HEK293 (cell line): Measurements from ENCODE around the gene PLXNA2.

Source experiments
- CTCF ChIA-PET: fragments of 350-600 bp; formaldehyde crosslinking; extraction: SDS; loops from one replicate; lab custom pipeline; 2021; ENCODE audit warnings: antibody characterized with exemption; lab: Yijun Ruan, JAX
- POLR2A ChIA-PET: fragments of 300-600 bp; formaldehyde crosslinking; extraction: SDS; loops from one replicate; lab custom pipeline; 2020; ENCODE audit warnings: antibody characterized with exemption, inconsistent platforms; lab: Yijun Ruan, JAX
- H3K27ac ChIP-seq: fragments of 200-500 bp; sonication (Bioruptor generic); 2 replicates; pipeline ENCODE4 v1.5.1; 2014; ENCODE audit warnings: low read depth, low read length, control low read depth, inconsistent platforms; ENCODE audit errors: extremely low read depth
- H3K36me3 ChIP-seq, 2 experiments: fragments of 200-500 bp in 1 of 2; sonication (Bioruptor generic) in 1 of 2; 1 replicate in 1 of 2; 2 replicates in 1 of 2; pipeline ENCODE4 v1.5.1; 2014 to 2017; ENCODE audit warnings: inconsistent platforms in 2 of 2, low read length in 2 of 2; ENCODE audit not compliant: control insufficient read depth in 2 of 2, insufficient read depth in 1 of 2
- H3K4me1 ChIP-seq: fragments of 200-500 bp; sonication (Bioruptor generic); 2 replicates; pipeline ENCODE4 v1.5.1; 2014; ENCODE audit warnings: mild to moderate bottlenecking, low read length, inconsistent platforms; ENCODE audit not compliant: control insufficient read depth, insufficient read depth
- H3K4me3 ChIP-seq: 2 replicates; pipeline ENCODE4 v1.5.1; 2011; ENCODE audit warnings: low read depth, mild to moderate bottlenecking, control low read depth, low read length, moderate library complexity
- H3K9me3 ChIP-seq: fragments of 200-500 bp; sonication (Bioruptor generic); 2 replicates; pipeline ENCODE4 v1.5.1; 2014; ENCODE audit warnings: low read depth, low read length, inconsistent platforms; ENCODE audit not compliant: control insufficient read depth, insufficient read depth
- GLIS1 ChIP-seq: fragments of 450-650 bp; formaldehyde crosslinking; IDR thresholded peaks from 2 replicates; pipeline ENCODE4 v1.5.1; 2016; ENCODE audit warnings: missing biosample characterization, missing genetic modification characterization
- HOXD13 ChIP-seq: sonication (generic); formaldehyde crosslinking; IDR thresholded peaks from 2 replicates; pipeline ENCODE4 v1.8.0; 2022; ENCODE audit warnings: missing genetic modification reagents, borderline replicate concordance
- KLF7 ChIP-seq: fragments of 450-650 bp; formaldehyde crosslinking; IDR thresholded peaks from 2 replicates; pipeline ENCODE4 v1.5.1; 2016; ENCODE audit warnings: missing biosample characterization, missing genetic modification characterization, borderline replicate concordance
- KLF9 ChIP-seq: fragments of 450-650 bp; formaldehyde crosslinking; IDR thresholded peaks from 2 replicates; pipeline ENCODE4 v1.5.1; 2016; ENCODE audit warnings: missing biosample characterization, missing genetic modification characterization, low read depth
- PRDM10 ChIP-seq: fragments of 450-650 bp; formaldehyde crosslinking; IDR thresholded peaks from 2 replicates; pipeline ENCODE4 v1.5.1; 2016; ENCODE audit warnings: missing biosample characterization, missing genetic modification characterization
- ZBTB20 ChIP-seq: fragments of 450-650 bp; formaldehyde crosslinking; IDR thresholded peaks from 2 replicates; pipeline ENCODE4 v1.5.1; 2016; ENCODE audit warnings: missing biosample characterization, missing genetic modification characterization
- ZBTB48 ChIP-seq: fragments of 450-650 bp; formaldehyde crosslinking; IDR thresholded peaks from 2 replicates; pipeline ENCODE4 v1.5.1; 2016; ENCODE audit warnings: missing biosample characterization, missing genetic modification characterization
- ZBTB6 ChIP-seq: fragments of 450-650 bp; formaldehyde crosslinking; IDR thresholded peaks from 2 replicates; pipeline ENCODE4 v1.5.1; 2017; ENCODE audit warnings: missing biosample characterization, missing genetic modification characterization
- ZEB2 ChIP-seq: fragments of 450-650 bp; formaldehyde crosslinking; IDR thresholded peaks from 2 replicates; pipeline ENCODE4 v1.5.1; 2016; ENCODE audit warnings: missing biosample characterization, missing genetic modification characterization
- ZIC2 ChIP-seq: fragments of 450-650 bp; formaldehyde crosslinking; IDR thresholded peaks from 2 replicates; pipeline ENCODE4 v1.5.1; 2016; ENCODE audit warnings: missing biosample characterization, missing genetic modification characterization
- ZNF157 ChIP-seq: fragments of 450-650 bp; formaldehyde crosslinking; IDR thresholded peaks from 2 replicates; pipeline ENCODE4 v1.5.1; 2016; ENCODE audit warnings: missing biosample characterization, missing genetic modification characterization
- ZNF302 ChIP-seq: fragments of 450-650 bp; formaldehyde crosslinking; IDR thresholded peaks from 2 replicates; pipeline ENCODE4 v1.5.1; 2016; ENCODE audit warnings: missing biosample characterization, missing genetic modification characterization, low read depth
- ZNF311 ChIP-seq: fragments of 450-650 bp; formaldehyde crosslinking; IDR thresholded peaks from 2 replicates; pipeline ENCODE4 v1.5.1; 2017; ENCODE audit warnings: missing biosample characterization, missing genetic modification characterization, borderline replicate concordance
- ZNF335 ChIP-seq: fragments of 450-650 bp; formaldehyde crosslinking; conservative IDR thresholded peaks from 2 replicates; pipeline ENCODE4 v1.5.1; 2016; ENCODE audit warnings: missing biosample characterization, missing genetic modification characterization
- ZNF341 ChIP-seq: fragments of 450-650 bp; formaldehyde crosslinking; IDR thresholded peaks from 2 replicates; pipeline ENCODE4; 2016; ENCODE audit warnings: low read depth, missing biosample characterization, missing genetic modification characterization
- ZNF350 ChIP-seq: fragments of 450-650 bp; formaldehyde crosslinking; IDR thresholded peaks from 2 replicates; pipeline ENCODE4 v1.5.0; 2017; ENCODE audit warnings: missing biosample characterization, mild to moderate bottlenecking, missing genetic modification characterization
- ZNF48 ChIP-seq: fragments of 450-650 bp; formaldehyde crosslinking; IDR thresholded peaks from 2 replicates; pipeline ENCODE4 v1.5.1; 2016; ENCODE audit warnings: missing biosample characterization, missing genetic modification characterization
- ZNF501 ChIP-seq: fragments of 450-650 bp; formaldehyde crosslinking; IDR thresholded peaks from 2 replicates; pipeline ENCODE4 v1.5.1; 2016; ENCODE audit warnings: missing biosample characterization, missing genetic modification characterization
- ZNF521 ChIP-seq: fragments of 450-650 bp; formaldehyde crosslinking; IDR thresholded peaks from 2 replicates; pipeline ENCODE4 v1.5.1; 2017; ENCODE audit warnings: missing biosample characterization, mild to moderate bottlenecking, missing genetic modification characterization
- ZNF529 ChIP-seq: fragments of 450-650 bp; formaldehyde crosslinking; IDR thresholded peaks from 2 replicates; pipeline ENCODE4 v1.5.1; 2017; ENCODE audit warnings: missing genetic modification characterization, missing biosample characterization; ENCODE audit not compliant: insufficient replicate concordance
- ZNF549 ChIP-seq: fragments of 450-650 bp; IDR thresholded peaks from 2 replicates; pipeline ENCODE4 v1.5.1; 2018; ENCODE audit warnings: missing biosample characterization, missing genetic modification characterization, mild to moderate bottlenecking, inconsistent platforms, moderate library complexity
- ZNF560 ChIP-seq: fragments of 450-650 bp; formaldehyde crosslinking; IDR thresholded peaks from 2 replicates; pipeline ENCODE4 v1.5.1; 2017; ENCODE audit warnings: missing biosample characterization, missing genetic modification characterization, borderline replicate concordance
- ZNF660 ChIP-seq: fragments of 450-650 bp; IDR thresholded peaks from 2 replicates; pipeline ENCODE4 v1.5.1; 2018; ENCODE audit warnings: missing biosample characterization, mild to moderate bottlenecking, missing genetic modification characterization
- ZNF707 ChIP-seq: fragments of 450-650 bp; formaldehyde crosslinking; IDR thresholded peaks from 2 replicates; pipeline ENCODE4 v1.5.1; 2016; ENCODE audit warnings: missing biosample characterization, missing genetic modification characterization
- ZSCAN16 ChIP-seq: fragments of 450-650 bp; formaldehyde crosslinking; IDR thresholded peaks from 2 replicates; pipeline ENCODE4 v1.5.1; 2016; ENCODE audit warnings: missing biosample characterization, missing genetic modification characterization
- ZSCAN30 ChIP-seq: fragments of 450-650 bp; IDR thresholded peaks from 2 replicates; pipeline ENCODE4 v1.5.1; 2018; ENCODE audit warnings: missing biosample characterization, mild to moderate bottlenecking, missing genetic modification characterization, moderate library complexity
- TF ChIP-seq, protein P1 (sequence below): fragments of 450-650 bp; formaldehyde crosslinking; IDR thresholded peaks from 2 replicates; pipeline ENCODE4 v1.5.1; 2016; ENCODE audit warnings: missing biosample characterization, missing genetic modification characterization
- TF ChIP-seq, protein P2 (sequence below): fragments of 450-650 bp; formaldehyde crosslinking; IDR thresholded peaks from 2 replicates; pipeline ENCODE4 v1.5.1; 2016; ENCODE audit warnings: missing biosample characterization, missing genetic modification characterization

Gene PLXNA2

DNA sequence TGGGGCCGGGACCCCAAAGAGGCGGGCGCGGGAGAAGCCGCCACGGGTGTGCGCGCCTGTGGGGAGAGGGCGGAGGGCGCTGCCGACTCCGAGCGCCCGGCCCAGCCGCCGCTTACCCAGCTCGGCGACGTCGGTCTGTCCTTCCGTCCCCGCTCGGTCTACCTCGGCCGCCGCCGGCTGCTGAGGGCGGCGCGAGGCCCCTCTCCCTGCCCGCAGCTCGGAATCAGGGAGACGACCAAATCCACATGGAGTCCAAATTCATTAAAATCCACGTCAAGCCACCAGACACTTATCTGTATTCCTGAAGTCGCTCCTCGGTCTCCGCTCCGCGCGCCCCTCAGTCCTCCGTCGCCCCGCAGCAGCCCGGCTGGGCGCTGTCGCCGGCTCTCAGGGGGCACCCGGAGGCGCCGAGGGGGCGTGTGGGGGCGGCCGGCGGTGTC, 637 bp downstream of the PLXNA2 start (continued):
- no peak for TF ChIP-seq ZNF529 (tag by site-specific recombination)
- peak; percentile 21; the same call in 1 of the 2 replicates for TF ChIP-seq ZEB2 (tag by site-specific recombination)
- no peak for TF ChIP-seq ZNF302 (tag by site-specific recombination)
- no peak for TF ChIP-seq ZNF157 (tag by site-specific recombination)
- TF ChIP-seq ZNF707 (tag by site-specific recombination), result no peak
- no peak for TF ChIP-seq ZNF549 (tag by site-specific recombination)
- TF ChIP-seq ZNF560 (tag by site-specific recombination), result no peak

DNA sequence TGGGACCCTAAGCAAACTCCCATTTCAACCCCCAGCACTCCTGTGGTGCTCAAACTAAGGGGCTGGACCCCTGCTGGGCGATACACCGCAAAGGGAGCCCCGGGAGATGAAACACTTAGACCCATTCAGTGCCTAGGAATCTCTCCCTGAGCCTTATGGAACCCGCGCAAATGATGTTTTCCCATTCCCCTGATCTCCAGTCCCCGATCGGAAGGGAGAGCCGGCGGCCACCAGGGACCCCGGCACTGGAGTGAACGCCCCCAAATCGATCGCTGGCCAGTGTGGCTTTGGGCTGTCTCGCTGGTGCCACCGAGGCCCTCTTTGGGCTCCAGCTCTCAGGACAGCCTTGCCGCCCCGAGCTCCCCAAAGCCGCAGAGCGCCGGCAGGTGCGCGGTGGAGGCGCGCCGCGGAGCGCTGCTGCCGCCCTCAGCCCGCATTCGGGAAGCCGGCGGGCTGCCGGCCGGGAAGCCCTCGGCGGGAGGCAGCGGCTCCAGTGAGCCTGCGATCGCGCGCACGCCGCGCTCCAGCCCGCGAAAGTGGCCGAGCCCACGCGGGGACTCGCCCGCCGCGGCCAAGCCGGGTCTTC, 1.1 kb downstream of the PLXNA2 start:
- Histone ChIP-seq H3K4me1 (no peaks in the 10 kb centered on the region; the same call in 1 of the 2 replicates), H3K27ac (peak overlapping the region; percentile 70; the same call in 1 of the 2 replicates), H3K9me3 (no peaks in the 10 kb centered on the region), H3K36me3 (no peaks in the 10 kb centered on the region), H3K4me3 (peak overlapping the region; percentile 82)
- POLR2A ChIA-PET, result interaction anchor here (1.1 to 2.5 kb wide), 3 partner anchors 9 to 221 kb away, joined by 3 to 24 read pairs (median 10); no protein-coding TSS in a partner anchor
- CTCF ChIA-PET, result interaction anchor here (0.6 to 14.9 kb wide), 9 partner anchors 9 to 224 kb away, joined by 3 to 175 read pairs (median 4); no protein-coding TSS in a partner anchor
- peak; percentile 40; the same call in 1 of the 2 replicates for TF ChIP-seq ZIC2 (tag by site-specific recombination)
- peak; percentile 44; the same call in 1 of the 2 replicates for TF ChIP-seq ZBTB20 (tag by site-specific recombination)
- no peak for TF ChIP-seq HOXD13
- no peak for TF ChIP-seq KLF7 (tag by site-specific recombination)
- no peak for TF ChIP-seq ZSCAN16
- 0 out of 2 replicates have a peak, but pooled peaks have one; percentile 11 for TF ChIP-seq ZSCAN30 (tag by site-specific recombination)
- peak; percentile 99 for TF ChIP-seq ZNF335 (tag by site-specific recombination)
- TF ChIP-seq ZNF311 (tag by site-specific recombination), result no peak
- TF ChIP-seq ZNF341 (tag by site-specific recombination), result no peak
- peak; percentile 48; the same call in 1 of the 2 replicates for TF ChIP-seq ZNF660
- TF ChIP-seq PRDM10, result peak; percentile 36; the same call in 1 of the 2 replicates
- peak; percentile 18; the same call in 1 of the 2 replicates for TF ChIP-seq KLF9 (tag by site-specific recombination)
- peak; percentile 78 for TF ChIP-seq GLIS1
- TF ChIP-seq ZNF48, result no peak
- TF ChIP-seq ZBTB48 (tag by site-specific recombination), result peak; percentile 78
- no peak for TF ChIP-seq ZNF521 (tag by site-specific recombination)
- no peak for TF ChIP-seq ZNF501 (tag by site-specific recombination)
- TF ChIP-seq, protein P1, sequence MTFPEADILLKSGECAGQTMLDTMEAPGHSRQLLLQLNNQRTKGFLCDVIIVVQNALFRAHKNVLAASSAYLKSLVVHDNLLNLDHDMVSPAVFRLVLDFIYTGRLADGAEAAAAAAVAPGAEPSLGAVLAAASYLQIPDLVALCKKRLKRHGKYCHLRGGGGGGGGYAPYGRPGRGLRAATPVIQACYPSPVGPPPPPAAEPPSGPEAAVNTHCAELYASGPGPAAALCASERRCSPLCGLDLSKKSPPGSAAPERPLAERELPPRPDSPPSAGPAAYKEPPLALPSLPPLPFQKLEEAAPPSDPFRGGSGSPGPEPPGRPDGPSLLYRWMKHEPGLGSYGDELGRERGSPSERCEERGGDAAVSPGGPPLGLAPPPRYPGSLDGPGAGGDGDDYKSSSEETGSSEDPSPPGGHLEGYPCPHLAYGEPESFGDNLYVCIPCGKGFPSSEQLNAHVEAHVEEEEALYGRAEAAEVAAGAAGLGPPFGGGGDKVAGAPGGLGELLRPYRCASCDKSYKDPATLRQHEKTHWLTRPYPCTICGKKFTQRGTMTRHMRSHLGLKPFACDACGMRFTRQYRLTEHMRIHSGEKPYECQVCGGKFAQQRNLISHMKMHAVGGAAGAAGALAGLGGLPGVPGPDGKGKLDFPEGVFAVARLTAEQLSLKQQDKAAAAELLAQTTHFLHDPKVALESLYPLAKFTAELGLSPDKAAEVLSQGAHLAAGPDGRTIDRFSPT, result no peak
- no peak for TF ChIP-seq ZNF350 (tag by site-specific recombination)
- TF ChIP-seq, protein P2, sequence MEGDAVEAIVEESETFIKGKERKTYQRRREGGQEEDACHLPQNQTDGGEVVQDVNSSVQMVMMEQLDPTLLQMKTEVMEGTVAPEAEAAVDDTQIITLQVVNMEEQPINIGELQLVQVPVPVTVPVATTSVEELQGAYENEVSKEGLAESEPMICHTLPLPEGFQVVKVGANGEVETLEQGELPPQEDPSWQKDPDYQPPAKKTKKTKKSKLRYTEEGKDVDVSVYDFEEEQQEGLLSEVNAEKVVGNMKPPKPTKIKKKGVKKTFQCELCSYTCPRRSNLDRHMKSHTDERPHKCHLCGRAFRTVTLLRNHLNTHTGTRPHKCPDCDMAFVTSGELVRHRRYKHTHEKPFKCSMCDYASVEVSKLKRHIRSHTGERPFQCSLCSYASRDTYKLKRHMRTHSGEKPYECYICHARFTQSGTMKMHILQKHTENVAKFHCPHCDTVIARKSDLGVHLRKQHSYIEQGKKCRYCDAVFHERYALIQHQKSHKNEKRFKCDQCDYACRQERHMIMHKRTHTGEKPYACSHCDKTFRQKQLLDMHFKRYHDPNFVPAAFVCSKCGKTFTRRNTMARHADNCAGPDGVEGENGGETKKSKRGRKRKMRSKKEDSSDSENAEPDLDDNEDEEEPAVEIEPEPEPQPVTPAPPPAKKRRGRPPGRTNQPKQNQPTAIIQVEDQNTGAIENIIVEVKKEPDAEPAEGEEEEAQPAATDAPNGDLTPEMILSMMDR (tag by site-specific recombination), result 0 out of 2 replicates have a peak, but pooled peaks have one; percentile 38
- TF ChIP-seq ZBTB6 (tag by site-specific recombination), result no peak
